Measurements from ENCODE around the gene FIGNL1.
"Not testable (repeated sequence)": the region's sequence is repeated elsewhere in the genome, so short reads cannot be mapped to it uniquely, and the experiment has no call there.

GRCh38 chr7:50459183-50459582, 9.0 kb upstream of the FIGNL1 start:
- TF ChIP-seq CTCF, POLR2A (IDR thresholded peaks at IDR 0.05): not testable (repeated sequence)
